HG03571 (cell line): ENCODE measurements around the gene POLN.

Experiments used
- ATAC-seq: cut with Tn5 transposase; IDR thresholded peaks from one replicate; pipeline ENCODE4 v1.9.1; 2021; ENCODE audit not compliant: unreplicated experiment

Gene POLN

DNA sequence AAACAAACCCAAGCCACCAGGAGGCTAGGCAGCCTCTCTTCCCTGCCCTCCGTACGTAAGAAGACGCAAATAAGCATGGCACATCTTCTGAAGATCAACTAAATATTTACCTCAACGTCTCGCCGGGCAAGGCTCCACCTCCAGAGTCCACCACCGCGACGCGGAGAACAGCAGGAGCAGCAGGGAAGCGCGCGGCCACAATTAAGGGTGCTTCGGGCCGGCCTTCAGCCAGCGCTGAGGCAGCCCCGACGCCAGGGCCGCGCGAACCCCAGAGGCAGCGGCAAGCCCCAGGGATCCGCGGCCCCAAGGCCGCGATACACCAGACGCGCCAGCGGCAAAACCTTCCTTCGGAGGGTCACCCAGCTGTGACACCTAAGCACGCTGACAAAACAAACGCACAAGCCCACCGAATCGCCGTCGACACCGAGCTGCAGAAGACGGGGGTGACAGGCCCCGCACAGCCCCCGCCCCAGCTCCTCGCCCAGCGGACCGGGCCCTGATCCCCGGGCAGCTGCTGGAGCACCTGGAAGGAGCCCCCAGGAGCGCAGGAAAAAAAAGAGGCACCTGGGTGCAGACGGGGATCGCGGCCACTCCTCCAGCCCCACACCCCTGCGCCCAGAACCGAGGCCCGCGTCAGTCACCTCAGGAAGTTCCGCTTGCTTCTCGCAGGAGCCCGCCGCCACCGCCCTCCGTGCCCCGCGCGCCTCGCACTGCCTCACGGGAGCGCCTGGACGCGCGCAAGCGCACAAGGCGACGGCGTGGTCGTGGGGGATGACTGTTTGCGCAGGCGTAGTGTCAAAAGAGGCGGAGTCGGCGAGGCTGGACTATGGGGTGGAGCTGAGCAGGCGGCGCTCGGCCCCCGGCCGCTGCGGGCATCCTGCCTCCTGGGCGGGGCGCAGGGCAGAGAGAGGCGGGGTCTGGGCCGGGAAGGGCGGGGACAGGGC, at the start of gene POLN, which contains the start of gene HAUS3:
POLN (minus strand) TSS at position 712 of the 944 bp plus-strand sequence. CDS start 12,890 bp downstream, outside the sequence.
HAUS3 (minus strand) TSS at position 712 of the 944 bp plus-strand sequence. CDS start 1,175 bp downstream, outside the sequence.
- ATAC-seq = peak; percentile 85

DNA sequence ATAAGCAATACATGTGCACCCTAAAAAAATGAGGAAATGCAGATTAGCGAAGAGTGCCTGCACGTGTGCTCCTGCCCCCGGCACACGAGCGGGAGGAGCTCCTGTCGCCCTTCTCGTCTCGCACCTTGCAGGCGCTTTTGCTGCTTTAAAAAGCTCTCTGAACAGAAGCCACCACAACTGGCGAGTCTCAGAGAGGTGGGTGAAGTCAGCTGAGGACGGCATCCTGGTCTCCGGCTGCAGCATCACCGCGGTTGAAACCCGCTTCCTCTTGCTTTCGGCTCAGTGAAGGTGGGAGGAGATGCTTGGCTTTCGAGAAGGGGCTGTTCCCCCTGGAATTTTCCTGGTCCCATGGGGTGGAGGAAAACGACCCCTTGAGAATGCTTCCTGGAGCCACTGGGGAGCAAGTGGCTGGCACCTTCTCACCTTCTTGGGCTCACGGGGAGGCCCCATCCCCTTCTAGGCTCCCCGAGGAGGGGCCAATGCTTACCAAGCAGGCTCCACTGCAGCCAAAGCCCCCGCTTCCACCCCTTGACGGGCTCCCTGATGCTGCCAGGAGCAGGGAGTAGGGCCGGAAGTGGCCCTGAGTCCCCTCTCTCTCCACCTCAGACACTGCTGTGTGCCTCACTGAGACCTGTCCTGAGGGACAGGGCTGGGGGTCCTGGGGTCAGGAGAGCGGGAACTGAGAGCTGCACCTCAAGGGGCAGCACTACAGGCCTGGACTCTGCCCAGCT, 49.2 kb upstream of the POLN start:
- ATAC-seq = no peak

DNA sequence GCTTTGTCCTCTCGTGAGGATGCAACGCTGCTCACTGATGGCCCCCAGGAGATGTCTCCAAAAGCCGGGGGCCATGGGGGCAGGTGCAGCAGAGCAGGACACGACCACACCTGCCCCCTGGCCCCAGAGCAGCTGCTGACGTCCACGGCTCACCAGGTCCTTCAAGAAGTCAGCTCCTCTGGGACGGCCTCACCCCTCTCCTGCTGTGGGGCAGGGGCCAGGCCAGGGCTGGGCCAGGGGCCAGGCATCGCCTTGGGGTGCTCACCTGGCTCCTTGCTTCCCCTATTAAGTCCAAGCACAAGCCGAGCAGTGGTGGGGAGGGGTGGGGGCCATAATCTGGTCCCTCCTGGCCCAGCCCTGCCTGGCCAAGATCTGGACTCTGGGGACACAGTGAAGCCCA, 48.6 kb upstream of the POLN start:
- ATAC-seq = no peak

DNA sequence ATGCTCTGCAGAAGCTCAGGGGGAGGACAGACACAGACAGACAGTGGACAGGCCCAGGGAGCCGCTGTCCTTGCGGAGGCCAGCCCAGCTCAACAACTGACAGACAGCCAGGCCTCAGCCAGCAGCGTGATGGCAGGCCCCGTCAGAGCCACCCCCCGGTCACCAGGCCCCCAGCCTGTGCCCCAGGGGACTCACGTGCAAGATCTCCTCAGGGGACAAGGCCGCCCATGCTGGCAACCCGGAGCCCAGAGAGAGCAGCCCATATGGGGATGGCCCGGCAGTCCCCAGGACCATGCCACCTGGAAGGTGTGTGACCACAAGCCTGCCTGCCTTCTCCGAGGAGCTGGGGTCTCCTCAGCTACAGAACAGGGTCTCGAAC, 48.0 kb upstream of the POLN start:
- no peak for ATAC-seq

DNA sequence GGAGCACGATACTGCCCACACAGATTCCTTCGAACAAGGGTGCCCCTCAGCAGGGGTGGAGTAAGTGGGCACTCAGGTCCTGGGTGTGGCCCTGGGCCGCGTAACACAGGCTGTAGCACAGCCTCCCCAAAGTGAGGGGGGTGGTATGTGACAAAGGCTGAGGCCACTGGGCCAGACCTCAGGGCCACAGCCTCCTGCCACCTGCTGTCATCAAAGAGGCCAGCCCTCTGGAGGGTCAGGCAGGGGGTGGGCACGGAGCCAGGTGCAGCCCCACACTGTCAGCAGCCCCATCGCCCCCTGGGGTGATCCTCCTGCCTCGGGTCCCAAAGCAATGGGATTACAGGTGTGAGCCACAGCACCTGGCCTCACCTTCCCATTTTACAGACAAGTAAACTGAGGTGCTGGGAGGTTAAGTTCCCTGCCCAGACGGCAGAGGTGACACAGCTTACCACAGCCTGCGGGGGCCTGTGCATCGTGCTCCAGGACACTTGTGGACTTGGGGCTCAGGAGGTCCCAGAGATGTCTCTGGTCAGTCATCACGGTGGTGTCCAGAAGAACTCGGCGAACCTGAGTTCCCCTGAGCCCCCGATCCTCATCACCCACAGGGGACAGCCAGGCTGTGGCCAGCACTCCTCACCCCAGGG, 47.5 kb upstream of the POLN start:
- ATAC-seq = no peak

DNA sequence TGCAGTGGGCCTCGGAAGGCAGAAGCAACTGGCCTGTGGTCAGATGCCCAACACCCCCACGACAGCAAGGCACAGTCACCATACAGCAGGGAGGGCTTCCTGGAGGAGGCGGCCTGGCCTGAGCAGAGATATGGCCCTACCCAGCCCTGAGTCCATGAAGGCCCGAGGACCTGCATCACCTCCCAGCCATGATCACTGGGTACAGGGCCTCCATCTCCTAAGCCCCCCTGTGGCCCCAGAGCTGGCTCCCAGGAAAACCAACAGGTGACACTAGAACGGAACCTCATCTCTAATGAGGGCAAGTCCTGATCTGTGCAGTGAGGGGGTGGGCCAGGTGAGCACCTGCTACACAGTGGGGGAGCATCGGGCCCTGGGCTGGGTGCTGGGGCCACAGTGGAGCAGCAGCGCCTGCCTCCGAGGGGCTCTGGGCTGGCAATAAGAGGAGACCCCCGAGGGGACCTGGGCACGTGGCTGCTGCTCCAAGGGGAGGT, 46.2 kb upstream of the POLN start:
- ATAC-seq = no peak

DNA sequence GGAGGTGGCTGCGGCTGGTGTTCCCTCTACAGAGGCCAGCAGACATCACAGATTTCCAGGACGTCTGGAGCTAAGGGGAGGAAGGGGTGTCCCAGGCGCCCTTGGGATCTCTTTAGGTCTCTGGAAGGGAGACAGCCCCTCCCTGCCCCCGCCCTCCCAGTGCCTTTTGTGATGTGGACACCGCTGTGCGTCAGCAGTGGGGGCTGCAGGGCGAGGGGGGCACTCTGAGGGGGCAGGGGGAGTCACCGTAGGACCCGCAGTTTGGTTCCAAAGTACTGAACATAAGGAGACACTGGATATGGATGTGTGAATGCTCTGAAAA, 45.6 kb upstream of the POLN start:
- no peak for ATAC-seq

DNA sequence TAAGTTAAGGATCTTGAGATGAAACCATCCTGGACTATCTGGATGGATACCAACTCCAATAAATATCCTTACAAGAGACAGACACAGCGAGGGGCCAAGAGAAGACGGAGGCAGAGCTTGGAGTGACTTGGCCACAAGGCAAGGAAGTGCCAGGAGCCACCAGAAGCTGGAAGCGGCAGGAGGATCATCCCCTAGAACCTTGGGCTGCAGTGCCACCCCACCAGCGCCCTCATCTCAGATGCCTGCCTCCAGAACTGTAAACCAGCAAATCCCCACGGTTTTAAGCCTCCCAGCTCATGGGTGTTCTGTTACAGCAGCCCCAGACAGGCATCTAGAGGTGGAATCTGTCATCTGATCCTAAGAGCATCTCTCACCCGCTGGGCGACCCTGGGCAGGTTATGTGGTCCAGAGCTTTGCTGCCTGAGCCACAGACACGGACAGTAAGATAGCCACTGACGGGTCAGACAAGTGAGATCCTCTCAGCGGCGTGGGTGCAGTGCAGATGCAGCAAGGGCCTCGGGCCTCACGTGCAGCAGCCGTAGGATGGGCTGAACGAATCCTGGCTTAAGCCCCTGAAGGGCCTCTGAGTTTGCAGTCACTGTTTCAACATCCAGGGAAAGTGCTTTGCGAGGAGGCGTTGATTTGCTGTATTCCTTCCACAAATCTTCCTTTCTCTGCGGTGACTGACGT, 45.1 kb upstream of the POLN start:
- no peak for ATAC-seq

DNA sequence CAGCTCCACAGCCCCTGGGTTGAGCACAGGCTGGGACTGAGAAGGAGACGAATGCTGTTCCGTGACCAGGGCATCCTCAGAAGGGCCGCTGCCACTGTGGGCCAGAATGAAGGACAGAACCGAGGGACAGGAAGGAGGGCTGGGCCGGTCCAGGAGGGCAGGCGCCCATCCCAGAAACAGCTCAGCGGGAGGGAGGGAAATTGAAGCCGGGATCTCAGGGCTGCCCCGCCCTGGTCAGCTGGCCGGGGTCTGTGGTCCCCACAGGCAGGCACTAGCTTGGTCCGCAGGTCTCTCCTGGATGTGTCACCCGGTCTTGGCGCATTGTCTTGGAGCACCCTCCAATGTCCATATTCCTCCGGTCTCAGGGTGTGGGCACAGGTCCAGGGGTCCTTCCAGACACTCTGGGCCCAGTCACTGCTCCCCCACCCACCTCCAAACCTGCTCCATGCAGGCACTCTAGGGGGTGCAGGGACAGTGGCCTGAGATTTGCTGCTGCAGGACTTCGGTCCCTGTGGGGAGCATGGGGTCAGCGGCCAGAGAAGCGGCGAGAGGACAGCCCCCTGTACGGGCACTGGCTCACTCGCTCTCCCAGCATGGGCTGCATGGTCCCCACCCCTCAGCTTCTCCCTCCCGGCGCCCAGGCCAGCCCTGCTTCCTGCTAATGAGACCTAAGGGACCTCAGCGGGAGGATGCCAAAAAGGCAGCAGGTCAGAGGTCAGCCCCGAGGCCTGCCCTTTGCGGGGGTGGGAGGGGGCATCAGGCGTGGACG, 43.9 kb upstream of the POLN start:
- ATAC-seq = no peak

DNA sequence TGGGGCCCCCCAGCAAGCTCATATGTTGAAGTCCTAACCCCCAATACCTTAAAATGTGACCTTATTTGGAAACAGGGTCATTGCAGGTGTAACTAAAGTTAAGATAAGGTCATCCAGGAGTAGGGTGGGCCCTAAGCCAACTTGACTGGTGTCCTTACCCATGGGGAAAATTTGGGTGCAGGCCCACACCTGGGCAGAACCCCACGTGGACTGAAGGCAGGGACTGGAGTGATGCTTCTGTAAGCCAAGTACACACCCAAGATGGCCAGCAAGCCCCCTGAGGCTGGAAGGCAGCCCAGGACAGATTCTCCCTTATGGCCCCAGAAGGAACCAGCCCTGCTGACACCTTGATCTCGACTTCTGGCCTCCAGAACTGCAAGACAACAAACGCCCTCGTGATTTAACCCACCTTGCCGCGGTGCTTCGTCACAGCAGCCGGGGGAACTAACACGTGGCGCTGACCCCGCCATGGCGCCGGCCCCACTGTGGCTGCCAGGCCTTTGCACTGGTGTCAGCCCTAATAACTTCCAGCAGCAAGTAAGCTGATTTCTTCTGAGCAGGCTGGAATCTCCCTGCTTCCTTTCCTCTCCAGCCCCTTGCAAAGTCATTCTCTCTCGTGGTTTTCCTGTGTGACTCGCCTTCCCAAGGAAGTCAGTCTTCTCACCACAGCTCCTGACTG, 43.2 kb upstream of the POLN start:
- ATAC-seq = no peak

DNA sequence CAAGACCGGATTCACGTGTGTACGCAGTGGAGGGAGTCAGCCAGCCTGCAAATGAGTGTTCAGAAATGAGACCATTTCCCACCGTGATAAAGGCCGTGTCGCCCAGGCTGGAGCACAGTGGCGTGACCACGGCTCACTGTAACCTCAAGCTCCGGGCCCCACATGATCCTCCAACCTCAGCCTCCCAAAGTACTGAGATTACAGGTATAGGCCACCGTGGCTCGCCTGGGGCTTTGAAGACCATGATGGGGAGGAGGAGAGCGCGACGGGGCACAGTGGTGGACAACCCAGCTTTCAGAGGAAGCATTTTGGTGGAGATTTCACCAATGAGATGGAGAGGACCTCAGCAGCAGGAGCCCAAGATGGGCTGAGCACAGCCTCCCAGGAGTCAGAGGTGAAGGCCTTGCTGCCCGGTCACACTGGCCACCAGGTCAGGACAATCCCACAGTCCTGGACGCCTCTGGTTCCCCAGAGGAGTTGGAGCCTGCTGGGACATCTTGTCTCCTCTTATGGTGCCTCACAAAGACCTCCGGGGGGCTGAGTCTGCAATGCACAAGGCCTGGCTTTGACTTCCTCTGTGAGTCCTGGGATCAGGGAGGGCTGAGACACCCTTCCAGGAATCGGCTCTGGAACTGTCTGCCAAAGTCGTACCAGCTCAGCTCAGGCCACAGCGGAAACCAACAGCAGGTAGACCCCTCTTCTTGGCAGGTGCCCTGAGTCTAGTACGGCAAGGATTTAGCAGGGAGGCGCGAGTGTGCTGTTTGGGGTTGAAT, 42.4 kb upstream of the POLN start:
- no peak for ATAC-seq

DNA sequence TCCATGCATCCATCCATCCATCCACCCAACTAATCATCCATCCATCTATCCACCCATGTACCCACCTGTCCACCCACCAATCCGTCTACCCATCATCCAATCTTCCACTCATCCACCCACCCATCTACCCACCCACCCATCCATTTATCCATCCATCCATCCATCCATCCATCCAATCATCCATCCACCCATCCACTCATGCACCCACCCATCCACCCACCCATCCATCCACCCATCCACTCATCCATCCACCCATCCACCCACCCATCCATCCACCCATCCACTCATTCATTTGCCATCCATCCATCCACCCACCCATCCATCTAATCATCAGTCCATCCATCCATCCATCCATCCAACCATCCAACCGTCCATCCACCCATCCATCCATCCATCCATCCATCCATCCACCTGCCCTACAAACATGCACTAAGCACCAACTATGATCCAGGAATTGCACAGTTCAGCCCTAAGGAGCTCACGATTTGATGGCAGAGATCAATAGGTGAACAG, 41.3 kb upstream of the POLN start:
- no peak for ATAC-seq

DNA sequence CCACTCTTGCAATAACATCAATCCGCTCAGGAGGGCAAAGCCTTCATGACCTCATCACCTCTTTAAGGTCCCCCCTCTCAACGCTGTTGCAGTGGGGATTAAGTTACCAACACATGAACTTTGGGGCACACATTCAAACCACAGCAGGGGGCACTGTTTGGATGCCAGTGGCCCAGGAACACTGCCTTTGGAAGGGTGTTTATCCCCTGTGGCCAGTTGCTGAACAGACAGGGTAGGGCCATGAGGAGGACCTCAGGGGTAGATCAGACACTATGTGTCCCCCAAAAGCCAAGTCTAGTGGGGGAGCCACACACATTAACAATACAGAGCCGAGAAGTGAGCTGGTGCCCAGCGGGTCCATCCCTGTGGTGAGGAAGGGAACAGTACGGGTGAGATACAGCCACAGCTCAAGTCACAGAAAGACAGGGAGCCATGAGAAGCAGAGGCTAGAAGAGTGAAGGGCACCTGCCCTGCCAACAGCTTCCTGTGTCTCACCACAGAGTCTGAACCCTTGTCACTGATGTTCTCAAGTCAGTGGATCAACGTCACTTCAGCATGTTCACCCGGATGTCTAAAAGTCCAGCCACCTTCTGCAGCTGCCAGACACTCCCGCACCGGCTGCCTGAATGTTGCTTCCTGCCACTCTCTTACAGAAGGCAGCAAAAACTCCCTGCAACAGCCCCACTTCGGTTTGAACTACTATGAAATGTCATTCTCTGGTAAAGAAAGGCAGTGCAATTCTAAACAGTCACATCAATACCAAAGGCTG, 39.8 kb upstream of the POLN start:
- ATAC-seq = peak; percentile 81

DNA sequence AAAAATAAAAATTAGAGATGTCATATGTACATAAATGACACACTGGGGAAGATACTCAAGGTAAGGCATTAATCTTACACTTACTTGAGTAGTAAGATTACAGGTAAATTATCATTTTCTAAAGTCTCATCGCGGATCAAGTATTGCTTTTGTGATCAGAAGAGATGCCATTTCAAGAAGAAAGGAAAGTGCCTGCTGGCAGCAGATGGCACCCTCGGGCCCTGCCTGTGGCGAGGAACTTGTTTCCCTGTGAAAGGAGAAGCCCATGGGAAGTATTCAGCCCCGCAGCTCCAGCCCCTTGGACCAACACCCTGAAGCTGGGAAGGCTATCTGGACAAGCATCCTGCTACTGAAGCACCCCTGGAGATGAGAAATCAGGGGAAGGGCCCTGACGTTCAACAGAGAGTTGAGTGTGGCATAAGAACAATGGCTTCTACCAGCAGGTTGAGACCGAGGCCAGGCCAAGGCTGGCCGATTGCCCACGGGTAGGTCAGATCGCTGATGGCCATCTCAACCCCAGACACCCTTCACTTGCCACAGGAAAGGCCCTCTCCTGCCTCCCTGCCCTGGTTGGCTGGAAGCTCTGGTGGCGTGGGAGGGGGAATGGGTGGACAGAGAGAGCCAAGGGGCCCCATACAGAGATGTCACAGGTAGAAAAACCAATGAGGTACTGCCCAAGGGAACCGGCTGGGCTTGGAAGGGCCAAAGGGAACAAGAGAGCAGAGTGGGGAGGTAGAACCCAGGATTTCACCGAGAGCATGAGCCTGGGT, 38.8 kb upstream of the POLN start:
- no peak for ATAC-seq

DNA sequence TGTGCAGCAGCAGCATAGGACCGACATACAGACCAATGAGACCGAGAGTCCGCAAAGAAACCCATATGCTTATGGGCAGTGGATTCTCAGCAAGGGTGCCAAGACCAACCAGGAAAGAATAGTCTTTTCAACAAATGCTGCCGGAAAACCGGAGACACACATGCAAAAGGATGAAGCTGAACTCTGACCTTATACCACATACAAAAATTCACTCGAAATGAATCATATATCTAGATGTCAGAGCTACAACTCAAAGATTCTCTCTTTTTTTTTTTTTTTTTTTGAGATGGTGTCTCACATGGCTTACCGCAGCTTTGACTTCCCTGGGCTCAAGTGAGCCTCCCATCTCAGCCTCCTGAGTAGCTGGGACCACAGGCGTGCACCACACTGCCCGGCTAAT, 36.0 kb upstream of the POLN start:
- ATAC-seq = no peak

DNA sequence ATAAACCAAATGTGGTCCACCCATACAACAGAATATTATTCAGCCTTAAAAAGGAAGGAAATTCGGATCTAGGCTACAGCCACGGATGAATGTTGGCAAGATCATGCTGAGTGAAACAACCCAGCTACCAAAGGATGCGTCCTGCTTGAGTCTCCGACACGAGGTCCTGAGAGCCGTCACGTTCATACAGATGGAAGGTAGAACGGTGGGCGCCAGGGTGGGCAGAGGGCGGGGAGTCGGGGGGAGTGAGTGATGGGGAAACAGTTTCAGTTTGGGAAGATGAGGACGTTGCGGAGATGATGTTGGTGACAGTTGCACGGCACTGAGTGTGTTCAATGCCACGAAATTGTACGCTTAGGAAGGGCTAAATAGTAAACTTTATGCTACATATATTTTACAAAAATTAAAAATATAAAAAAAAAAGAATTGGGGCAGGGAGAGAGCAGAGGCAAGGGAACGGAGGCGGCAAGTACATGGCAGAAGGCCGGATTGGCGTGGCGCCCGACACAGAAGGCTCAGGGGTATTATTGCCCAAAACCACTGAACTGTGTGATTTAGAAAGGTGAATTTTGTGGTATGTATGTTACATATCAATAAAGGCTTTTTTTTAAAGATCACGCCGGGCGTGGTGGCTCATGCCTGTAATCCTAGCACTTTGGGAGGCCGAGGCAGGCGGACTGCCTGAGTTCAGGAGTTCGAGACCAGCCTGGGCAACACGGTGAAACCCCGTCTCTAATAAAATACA, 34.8 kb upstream of the POLN start:
- no peak for ATAC-seq
